ENCODE measurements around the gene MPPED2. TPM values are rescaled to one million over a fixed set of nuclear protein-coding genes. Genes with fewer than 3 reads are reported as not detected.

Gene MPPED2
- total and polyA plus RNA-seq, 10 of the 15 experiments (the other 5 are each of a cell fraction or from before 2014, with no cell fraction given), result not detected

GRCh38 chr11:30585125-30585891, 845 bp downstream of the MPPED2 start:
- no TSS peak for BruUV-seq (replicated peaks)
- Histone ChIP-seq H3K27ac (ENCODE audit: control insufficient read depth, insufficient read depth) (no peak overlapping the region), H3K9me3 (replicated peaks; ENCODE audit: control insufficient read depth, insufficient read depth, low read length) (no peaks in the 10 kb centered on the region), H3K4me1 (ENCODE audit: control insufficient read depth, insufficient read depth, low read length) (no peaks in the 10 kb centered on the region), H3K9ac (ENCODE audit: control insufficient read depth, insufficient read depth, low read length) (no peak overlapping the region), H3K27me3 (replicated peaks in 1 of 2; ENCODE audit: control insufficient read depth in 2 of 2, insufficient read depth in 2 of 2, low read length in 1 of 2) (peaks cover 4 to 13% of the 10 kb centered on the region in 2 experiments), H3K4me2 (ENCODE audit: control insufficient read depth, insufficient read depth) (peak overlapping the region; percentile 31; the same call in 1 of the 2 replicates), H4K20me1 (ENCODE audit: control insufficient read depth, insufficient read depth) (no peaks in the 10 kb centered on the region), H3K79me2 (ENCODE audit: control insufficient read depth, insufficient read depth, low read length) (no peaks in the 10 kb centered on the region), H3K36me3 (ENCODE audit: control insufficient read depth in 2 of 2, insufficient read depth in 2 of 2, low read length in 1 of 2) (no peaks in the 10 kb centered on the region), H3K4me3 (no peak overlapping the region), H2AFZ (ENCODE audit: control insufficient read depth, low read depth, low read length) (no peak overlapping the region)
- TF ChIP-seq SUZ12 (IDR thresholded peaks at IDR 0.05; ENCODE audit: unreplicated experiment), result peak; percentile 39
- no peak for TF ChIP-seq PML (IDR thresholded peaks at IDR 0.05; ENCODE audit: low read length)
- intact Hi-C loops (cut with micrococcal nuclease; ENCODE audit: unreplicated experiment), result no loop called here
- ATAC-seq (peak; percentile 43), FAIRE-seq (no peak), DNase-seq (ENCODE audit: low read depth, low spot score) (no peak)
- WGBS (ENCODE audit: insufficient coverage, insufficient replicate concordance, low lambda C conversion rate, missing lambda C conversion rate), result 16% methylated on average over 68 of the region's 74 CpGs
- POLR2A ChIA-PET, result no interaction called here
- RAD21 ChIA-PET (ENCODE audit: unreplicated experiment), result no interaction called here
- in situ Hi-C loops (cut with MboI), result no loop called here
- SMC1A ChIA-PET (ENCODE audit: uncharacterized antibody, unreplicated experiment), result no interaction called here
- CTCF ChIA-PET, result no interaction called here

DNA sequence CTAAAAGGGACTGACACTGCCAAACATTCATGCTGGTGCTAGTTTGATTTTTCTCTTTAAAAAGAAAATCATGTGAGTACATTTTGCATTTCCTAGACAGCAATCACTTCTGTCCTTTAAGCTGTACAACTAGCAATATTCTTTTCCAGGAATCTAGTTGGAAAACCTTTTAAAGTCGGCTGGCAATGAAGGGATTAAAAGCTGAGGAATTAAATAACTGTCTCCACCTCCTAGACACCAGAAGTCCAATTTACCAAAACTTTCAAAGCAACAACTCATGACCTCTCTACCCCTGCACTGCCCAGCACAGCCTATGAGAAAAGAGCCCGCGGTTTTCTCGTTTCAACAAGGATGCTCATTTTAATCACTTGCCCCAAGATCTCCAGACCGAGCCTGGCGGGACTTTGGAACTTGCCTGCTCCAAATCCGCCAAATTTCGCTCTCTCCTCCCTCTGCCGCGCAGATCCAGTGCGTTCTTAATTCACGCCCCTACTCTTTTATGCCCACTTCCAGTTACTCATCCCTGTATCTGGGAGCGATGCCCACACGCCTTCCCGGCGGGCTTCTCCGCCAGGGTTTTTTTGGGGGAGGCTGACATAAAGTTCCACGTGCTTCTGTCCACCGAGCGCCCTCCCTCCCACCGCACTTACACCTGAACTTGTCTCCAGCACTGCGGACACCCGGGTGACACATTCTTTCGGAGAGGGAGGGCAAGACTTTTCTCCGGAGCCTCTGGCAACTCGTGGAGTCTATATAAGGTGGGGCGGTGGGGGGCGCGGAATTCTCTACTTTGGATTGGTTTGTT, 2.5 kb downstream of the MPPED2 start:
- no peak for DNase-seq (ENCODE audit: low read depth, low spot score)
- ChIA-PET POLR2A (no interaction called here), SMC1A (ENCODE audit: uncharacterized antibody, unreplicated experiment) (no interaction called here), RAD21 (ENCODE audit: unreplicated experiment) (no interaction called here), CTCF (no interaction called here)
- Histone ChIP-seq H2AFZ (ENCODE audit: control insufficient read depth, low read depth, low read length) (no peak overlapping the region), H3K79me2 (ENCODE audit: control insufficient read depth, insufficient read depth, low read length) (no peaks in the 10 kb centered on the region), H3K27ac (ENCODE audit: control insufficient read depth, insufficient read depth) (no peak overlapping the region), H3K27me3 (replicated peaks in 1 of 2; ENCODE audit: control insufficient read depth in 2 of 2, insufficient read depth in 2 of 2, low read length in 1 of 2) (peaks cover 6 to 13% of the 10 kb centered on the region in 2 experiments), H3K36me3 (ENCODE audit: control insufficient read depth in 2 of 2, insufficient read depth in 2 of 2, low read length in 1 of 2) (no peaks in the 10 kb centered on the region), H3K9me3 (replicated peaks; ENCODE audit: control insufficient read depth, insufficient read depth, low read length) (no peaks in the 10 kb centered on the region), H3K4me2 (ENCODE audit: control insufficient read depth, insufficient read depth) (no peak overlapping the region), H4K20me1 (ENCODE audit: control insufficient read depth, insufficient read depth) (no peaks in the 10 kb centered on the region), H3K9ac (ENCODE audit: control insufficient read depth, insufficient read depth, low read length) (no peak overlapping the region), H3K4me3 (no peak overlapping the region), H3K4me1 (ENCODE audit: control insufficient read depth, insufficient read depth, low read length) (no peaks in the 10 kb centered on the region)
- BruUV-seq (replicated peaks), result no TSS peak
- no peak for ATAC-seq
- 82% methylated on average over 29 of the region's 29 CpGs for WGBS (ENCODE audit: insufficient coverage, insufficient replicate concordance, low lambda C conversion rate, missing lambda C conversion rate)
- in situ Hi-C loops (cut with MboI) (no loop called here), intact Hi-C loops (cut with micrococcal nuclease; ENCODE audit: unreplicated experiment) (no loop called here)
- TF ChIP-seq SREBF1 (IDR thresholded peaks at IDR 0.05; ENCODE audit: low read length) (no peak), SREBF2 (IDR thresholded peaks at IDR 0.05; ENCODE audit: low read length) (no peak), BRCA1 (IDR thresholded peaks at IDR 0.05; ENCODE audit: low read depth, low read length) (no peak), HSF1 (IDR thresholded peaks at IDR 0.05; ENCODE audit: low read depth, low read length) (no peak), TCF12 (IDR thresholded peaks at IDR 0.05; ENCODE audit: low read depth, low read length) (no peak), RELA (IDR thresholded peaks at IDR 0.05; ENCODE audit: borderline replicate concordance, partially characterized antibody) (no peak), TARDBP (IDR thresholded peaks at IDR 0.05; ENCODE audit: borderline replicate concordance) (no peak), POU2F2 (IDR thresholded peaks at IDR 0.05; ENCODE audit: borderline replicate concordance, low read depth, low read length) (no peak), BMI1 (IDR thresholded peaks at IDR 0.05; ENCODE audit: borderline replicate concordance) (no peak), BHLHE40 (IDR thresholded peaks at IDR 0.05; ENCODE audit: borderline replicate concordance in 1 of 2, low read depth in 2 of 2, low read length in 1 of 2) (no peak)
- FAIRE-seq, result no peak

Data from GM12878 (cell line).